B cell (primary cell): ENCODE data around the gene SYT2. TPM values are rescaled to one million over a fixed set of nuclear protein-coding genes. Genes with fewer than 3 reads are reported as not detected.
A peak's percentile ranks its signal among the peaks of the same experiment; 100 is the strongest.

Experiments used
- ATAC-seq: fragments of 200-7000 bp; cut with Tn5 transposase; one replicate; pipeline ENCODE4 v1.10.0; 2021; ENCODE audit warnings: low read depth, mild to moderate bottlenecking, moderate number of reproducible peaks, moderate library complexity
- CTCF ChIA-PET: fragments of 350-600 bp; sonication (Branson Sonifier 250); formaldehyde crosslinking; loops from one replicate; lab custom pipeline; 2021; ENCODE audit warnings: antibody characterized with exemption, inconsistent platforms; lab: Charles Lee
- POLR2A ChIA-PET: fragments of 350-600 bp; sonication (Branson Sonifier 250); formaldehyde crosslinking; loops from one replicate; lab custom pipeline; 2021; ENCODE audit warnings: antibody characterized with exemption; lab: Charles Lee
- DNase-seq: peaks from one replicate; pipeline ENCODE4 v3.0.0; 2013
- H2AFZ ChIP-seq: 2 replicates; pipeline ENCODE4 v1.6.1; 2012; ENCODE audit warnings: mild to moderate bottlenecking, low read depth, low read length; ENCODE audit not compliant: insufficient read depth, poor library complexity, severe bottlenecking
- H3K27ac ChIP-seq, 2 donors: 1 replicate in 1 of 2; 2 replicates in 1 of 2; pipeline ENCODE4 v1.5.1; 2012 to 2013; ENCODE audit warnings: low read length in 2 of 2, mild to moderate bottlenecking in 2 of 2, moderate library complexity in 1 of 2
- H3K27me3 ChIP-seq, 4 experiments: fragments of 200-600 bp in 1 of 4; sonication (generic) in 1 of 4; replicated peaks in 1 of 4; 1 replicate in 2 of 4; 2 replicates in 2 of 4; pipeline versions ENCODE4 v1.6.1 to v1.7.0; 2013 to 2016; ENCODE audit warnings: low read length in 3 of 4, mild to moderate bottlenecking in 2 of 4, mixed read lengths in 1 of 4, moderate library complexity in 1 of 4; ENCODE audit not compliant: insufficient read depth in 4 of 4, control insufficient read depth in 3 of 4; ENCODE audit errors: control extremely low read depth in 1 of 4
- H3K36me3 ChIP-seq, 2 experiments: replicated peaks in 1 of 2; 1 replicate in 1 of 2; 2 replicates in 1 of 2; pipeline versions ENCODE4 v1.6.1 to v1.7.1; 2013; ENCODE audit warnings: low read length in 1 of 2; ENCODE audit not compliant: insufficient read depth in 2 of 2, control insufficient read depth in 1 of 2; ENCODE audit errors: control extremely low read depth in 1 of 2, extremely low read depth in 1 of 2
- H3K4me1 ChIP-seq, 2 donors: fragments of 200-600 bp in 1 of 2; sonication (generic) in 1 of 2; 1 replicate in 1 of 2; 2 replicates in 1 of 2; pipeline versions ENCODE4 v1.5.1 to v1.6.1; 2013 to 2017; ENCODE audit warnings: low read length in 2 of 2; ENCODE audit not compliant: control insufficient read depth in 2 of 2, insufficient read depth in 2 of 2
- H3K4me2 ChIP-seq: replicated peaks from 2 replicates; pipeline ENCODE3; 2012; ENCODE audit warnings: mild to moderate bottlenecking, low read depth, low read length; ENCODE audit not compliant: poor library complexity, severe bottlenecking
- H3K4me3 ChIP-seq, 5 experiments: fragments of 200-600 bp in 1 of 5; sonication (generic) in 1 of 5; 1 replicate in 3 of 5; 2 replicates in 2 of 5; pipeline versions ENCODE4 v1.5.1 to v1.7.0; 2011 to 2016; ENCODE audit warnings: low read length in 4 of 5, mild to moderate bottlenecking in 4 of 5, low read depth in 2 of 5, control low read depth in 1 of 5, moderate library complexity in 1 of 5; ENCODE audit not compliant: insufficient read depth in 1 of 5; ENCODE audit errors: control extremely low read depth in 1 of 5, extremely low read depth in 1 of 5
- H3K79me2 ChIP-seq: fragments of 200-600 bp; sonication (generic); one replicate; pipeline ENCODE4 v1.6.0; 2016; ENCODE audit warnings: low read length; ENCODE audit not compliant: control insufficient read depth, insufficient read depth
- H3K9ac ChIP-seq: fragments of 200-600 bp; sonication (generic); 2 replicates; pipeline ENCODE4 v1.6.1; 2017; ENCODE audit warnings: mild to moderate bottlenecking, low read length, moderate library complexity
- H3K9me3 ChIP-seq, 3 donors: one replicate each; pipeline versions ENCODE4 v1.6.1 to v1.7.1; 2013; ENCODE audit warnings: low read length in 2 of 3; ENCODE audit not compliant: control insufficient read depth in 2 of 3, insufficient read depth in 1 of 3; ENCODE audit errors: control extremely low read depth in 1 of 3
- H4K20me1 ChIP-seq: 2 replicates; pipeline ENCODE4 v1.6.0; 2012; ENCODE audit warnings: mild to moderate bottlenecking, low read length; ENCODE audit not compliant: insufficient read depth, control insufficient read depth, poor library complexity, severe bottlenecking
- H3K27ac Mint-ChIP-seq: one replicate; pipeline ENCODE4 v1.8.0; 2021; ENCODE audit warnings: mixed read lengths
- H3K27me3 Mint-ChIP-seq: one replicate; pipeline ENCODE4 v1.8.0; 2021; ENCODE audit warnings: mixed read lengths
- H3K4me1 Mint-ChIP-seq: one replicate; pipeline ENCODE4 v1.8.0; 2021; ENCODE audit warnings: mixed read lengths
- H3K4me3 Mint-ChIP-seq: one replicate; pipeline ENCODE4 v1.8.0; 2021; ENCODE audit warnings: mixed read lengths
- H3K9me3 Mint-ChIP-seq: one replicate; pipeline ENCODE4 v1.8.0; 2022; ENCODE audit warnings: mixed read lengths; ENCODE audit not compliant: insufficient read depth
- EZH2 ChIP-seq: IDR thresholded peaks from 2 replicates; pipeline ENCODE4 v1.6.1; 2012; ENCODE audit warnings: borderline replicate concordance, low read depth, mild to moderate bottlenecking, moderate library complexity, low read length; ENCODE audit not compliant: insufficient read depth, poor library complexity, severe bottlenecking
- WGBS: methylation state at CpG from one replicate; pipeline ENCODE4 v1.1.5; 2013; ENCODE audit warnings: missing lambda C conversion rate; ENCODE audit not compliant: insufficient coverage; 5-methylcytosine and 5-hydroxymethylcytosine counted together
- intact Hi-C: fragments of 100-400 bp; cut with micrococcal nuclease; formaldehyde crosslinking; loops from one replicate; pipeline ENCODE4 v1.10.0; 2022
- polyA plus RNA-seq: library from polyadenylated mRNA; depleted of rRNA; stranded (reverse); fragments of >200 nt; gene quantifications from 2 replicates; pipeline ENCODE4 v1.2.3, GENCODE V29; 2012
- total RNA-seq, 2 donors: library from RNA; stranded (reverse); fragments of 120-200 nt in 1 of 2; gene quantifications; 1 replicate in 1 of 2; 2 replicates in 1 of 2; pipeline versions ENCODE4 v1.2.3 to v1.2.4, GENCODE V29; 2013 to 2022
- TF ChIP-seq, protein P1 (sequence below): fragments of 200-600 bp; IDR thresholded peaks from one replicate; pipeline ENCODE4 v1.8.0; 2022; ENCODE audit warnings: antibody characterized with exemption, mild to moderate bottlenecking

The SYT2 gene
- total and polyA plus RNA-seq, 2 donors (not counting 1 experiment from before 2014, with no cell fraction given), result not detected

GRCh38 chr1:202632241-202632640 is 78.0 kb downstream of the SYT2 start:
- no peak for ATAC-seq
- intact Hi-C loops, result no loop called here
- Histone ChIP-seq H3K79me2 (no peaks in the 10 kb centered on the region), H3K27me3 (peaks cover 0 to 49% (median 3%) of the 10 kb centered on the region in 4 experiments), H3K27ac (no peak overlapping the region), H4K20me1 (no peaks in the 10 kb centered on the region), H2AFZ (no peak overlapping the region), H3K36me3 (no peaks in the 10 kb centered on the region), H3K4me1 (peaks cover 49% of the 10 kb centered on the region in 2 donors), H3K9ac (no peak overlapping the region), H3K4me3 (no peak overlapping the region), H3K4me2 (no peak overlapping the region), H3K9me3 (no peaks in the 10 kb centered on the region)
- peaks cover 44% of the 10 kb centered on the region for H3K4me1 Mint-ChIP-seq
- H3K4me3 Mint-ChIP-seq, result no peak overlapping the region
- no peak overlapping the region for H3K27ac Mint-ChIP-seq
- ChIA-PET CTCF (no interaction called here), POLR2A (no interaction called here)
- TF ChIP-seq, protein P1, sequence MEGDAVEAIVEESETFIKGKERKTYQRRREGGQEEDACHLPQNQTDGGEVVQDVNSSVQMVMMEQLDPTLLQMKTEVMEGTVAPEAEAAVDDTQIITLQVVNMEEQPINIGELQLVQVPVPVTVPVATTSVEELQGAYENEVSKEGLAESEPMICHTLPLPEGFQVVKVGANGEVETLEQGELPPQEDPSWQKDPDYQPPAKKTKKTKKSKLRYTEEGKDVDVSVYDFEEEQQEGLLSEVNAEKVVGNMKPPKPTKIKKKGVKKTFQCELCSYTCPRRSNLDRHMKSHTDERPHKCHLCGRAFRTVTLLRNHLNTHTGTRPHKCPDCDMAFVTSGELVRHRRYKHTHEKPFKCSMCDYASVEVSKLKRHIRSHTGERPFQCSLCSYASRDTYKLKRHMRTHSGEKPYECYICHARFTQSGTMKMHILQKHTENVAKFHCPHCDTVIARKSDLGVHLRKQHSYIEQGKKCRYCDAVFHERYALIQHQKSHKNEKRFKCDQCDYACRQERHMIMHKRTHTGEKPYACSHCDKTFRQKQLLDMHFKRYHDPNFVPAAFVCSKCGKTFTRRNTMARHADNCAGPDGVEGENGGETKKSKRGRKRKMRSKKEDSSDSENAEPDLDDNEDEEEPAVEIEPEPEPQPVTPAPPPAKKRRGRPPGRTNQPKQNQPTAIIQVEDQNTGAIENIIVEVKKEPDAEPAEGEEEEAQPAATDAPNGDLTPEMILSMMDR, result no peak
- TF ChIP-seq EZH2, result no peak
- peaks cover 44% of the 10 kb centered on the region for H3K27me3 Mint-ChIP-seq
- H3K9me3 Mint-ChIP-seq, result no peaks in the 10 kb centered on the region
- 92% methylated on average over 10 of the region's 10 CpGs for WGBS
- DNase-seq, result no peak

GRCh38 chr1:202631076-202631923 is 79.0 kb downstream of the SYT2 start:
- H3K4me3 Mint-ChIP-seq, result no peak overlapping the region
- H3K4me2 ChIP-seq, result peak overlapping the region; percentile 40
- TF ChIP-seq, protein P1, result no peak
- no peak for TF ChIP-seq EZH2
- H3K27me3 ChIP-seq, result peaks cover 0 to 48% (median 3%) of the 10 kb centered on the region in 4 experiments
- H3K4me3 ChIP-seq, result no peak overlapping the region
- H3K4me1 ChIP-seq, result peaks cover 58% of the 10 kb centered on the region in 2 donors
- DNase-seq, result no peak
- no peaks in the 10 kb centered on the region for H3K9me3 ChIP-seq
- H4K20me1 ChIP-seq, result no peaks in the 10 kb centered on the region
- ChIA-PET POLR2A (no interaction called here), CTCF (no interaction called here)
- H3K27ac Mint-ChIP-seq, result no peak overlapping the region
- 57% methylated on average over 6 of the region's 11 CpGs for WGBS
- H3K36me3 ChIP-seq, result no peaks in the 10 kb centered on the region
- H3K27me3 Mint-ChIP-seq, result peaks cover 44% of the 10 kb centered on the region
- peaks cover 53% of the 10 kb centered on the region for H3K4me1 Mint-ChIP-seq
- no peak for ATAC-seq
- no peak overlapping the region for H3K27ac ChIP-seq
- H2AFZ ChIP-seq, result no peak overlapping the region
- no peak overlapping the region for H3K9ac ChIP-seq
- intact Hi-C loops, result no loop called here
- no peaks in the 10 kb centered on the region for H3K79me2 ChIP-seq
- no peaks in the 10 kb centered on the region for H3K9me3 Mint-ChIP-seq
